Dendritic cell treated with granulocyte-macrophage colony-stimulating factor and Interleukin-4, amounts not matched to agents 40 ng/mL and 50 ng/mL, for 4 days (primary cell): ENCODE measurements around the gene PSAPL1.

ENCODE experiments used
- H3K27ac Mint-ChIP-seq: one replicate; pipeline ENCODE4 v1.8.0; 2022; ENCODE audit warnings: mild to moderate bottlenecking, mixed read lengths
- H3K27me3 Mint-ChIP-seq: one replicate; pipeline ENCODE4 v1.8.0; 2022; ENCODE audit warnings: mild to moderate bottlenecking, mixed read lengths
- H3K36me3 Mint-ChIP-seq: one replicate; pipeline ENCODE4 v1.8.0; 2022; ENCODE audit warnings: low read depth, mixed read lengths
- H3K4me1 Mint-ChIP-seq: one replicate; pipeline ENCODE4 v1.8.0; 2022; ENCODE audit warnings: low read depth, mixed read lengths
- H3K4me3 Mint-ChIP-seq: one replicate; pipeline ENCODE4 v1.8.0; 2022; ENCODE audit warnings: mild to moderate bottlenecking, moderate library complexity, mixed read lengths
- H3K9me3 Mint-ChIP-seq: one replicate; pipeline ENCODE4 v1.8.0; 2022; ENCODE audit warnings: mixed read lengths
- intact Hi-C: fragments of 100-400 bp; cut with micrococcal nuclease; formaldehyde crosslinking; loops from one replicate; pipeline ENCODE4 v1.15.0; 2022

Gene PSAPL1

DNA sequence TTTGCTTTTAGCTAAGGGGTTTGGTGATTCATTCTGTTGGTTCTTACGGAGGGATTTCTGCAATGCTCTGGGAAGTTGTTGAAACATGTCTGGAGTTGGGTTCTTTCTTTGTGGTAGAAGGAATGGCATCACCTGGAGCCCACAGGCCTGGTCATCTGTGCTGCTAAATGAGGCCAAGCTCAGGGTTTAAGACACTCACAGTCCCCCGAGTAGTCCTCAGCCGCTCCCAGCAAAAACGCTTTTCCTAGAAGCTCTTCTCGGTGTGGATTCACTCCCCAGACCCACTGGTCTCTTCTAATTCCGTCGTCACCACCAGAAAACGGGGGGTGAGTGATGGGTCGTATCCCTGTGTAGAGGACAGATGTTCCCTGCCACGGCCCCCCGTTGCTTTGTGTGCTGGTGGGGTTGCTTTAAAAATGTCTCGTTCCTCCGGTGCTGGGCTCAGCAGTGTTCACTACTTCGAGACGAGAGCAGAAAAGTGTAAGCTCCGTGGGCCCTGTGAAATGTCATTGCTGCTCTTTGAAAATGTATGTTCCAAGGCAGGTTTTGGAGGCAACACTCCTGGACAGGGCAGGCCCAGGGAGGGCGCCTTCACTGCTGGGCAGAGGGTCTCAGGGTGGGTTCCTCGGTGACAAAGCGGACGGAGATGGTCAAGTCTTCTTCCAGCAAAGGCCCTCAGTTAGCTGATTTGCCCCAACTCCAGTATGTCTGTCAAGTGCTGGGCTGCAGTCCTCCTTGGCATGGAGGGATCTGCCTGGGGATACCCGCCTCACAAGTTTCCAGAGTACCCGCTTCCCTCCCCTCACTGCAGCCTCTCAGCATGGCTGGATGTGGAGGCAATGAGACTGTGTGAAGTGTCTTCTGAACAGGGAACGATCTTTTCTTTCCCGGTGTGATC lies 37.3 kb downstream of the PSAPL1 start:
- no peak overlapping the region for H3K27ac Mint-ChIP-seq
- no peaks in the 10 kb centered on the region for H3K36me3 Mint-ChIP-seq
- H3K27me3 Mint-ChIP-seq, result peaks cover 17% of the 10 kb centered on the region
- H3K9me3 Mint-ChIP-seq, result no peaks in the 10 kb centered on the region
- H3K4me3 Mint-ChIP-seq, result no peak overlapping the region
- H3K4me1 Mint-ChIP-seq, result no peaks in the 10 kb centered on the region
- intact Hi-C loops, result no loop called here

DNA sequence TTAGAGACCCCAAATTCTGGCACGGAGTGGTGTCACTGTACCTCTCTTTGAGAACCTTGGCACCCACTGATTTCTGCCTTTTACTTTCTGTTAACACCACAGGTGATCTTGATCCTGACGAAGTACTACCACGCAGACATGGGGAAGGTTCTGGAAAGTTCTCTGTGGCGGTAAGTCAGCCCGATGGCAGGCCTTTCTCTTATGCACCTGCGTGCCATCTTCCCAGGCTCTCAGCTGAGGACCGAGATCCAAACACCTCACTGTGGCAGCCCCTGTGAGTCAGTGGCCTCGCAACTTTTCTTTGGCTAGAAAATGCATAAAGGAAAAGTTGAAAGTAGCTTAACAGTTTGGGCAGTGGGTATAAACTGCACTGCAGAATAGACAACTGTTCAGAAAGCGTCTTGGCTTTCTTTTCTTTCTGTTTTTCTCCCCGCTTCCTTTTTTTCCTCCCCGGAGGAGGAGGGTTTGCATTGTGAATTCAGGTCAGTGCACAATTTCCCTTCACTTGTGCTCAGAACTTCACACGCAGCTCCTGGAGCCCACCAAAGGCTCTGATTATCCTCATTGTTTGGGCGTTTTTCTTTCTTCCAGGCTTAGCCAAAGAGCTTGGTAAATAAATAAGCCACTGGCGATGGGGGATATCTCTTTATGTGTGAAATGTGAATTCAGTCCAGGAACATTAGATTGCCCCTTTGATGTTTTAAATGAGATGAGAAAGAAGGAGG lies 38.4 kb downstream of the PSAPL1 start:
- H3K36me3 Mint-ChIP-seq, result no peaks in the 10 kb centered on the region
- no peak overlapping the region for H3K4me3 Mint-ChIP-seq
- H3K9me3 Mint-ChIP-seq, result no peaks in the 10 kb centered on the region
- H3K4me1 Mint-ChIP-seq, result no peaks in the 10 kb centered on the region
- no peak overlapping the region for H3K27ac Mint-ChIP-seq
- intact Hi-C loops, result no loop called here
- H3K27me3 Mint-ChIP-seq, result peaks cover 17% of the 10 kb centered on the region

DNA sequence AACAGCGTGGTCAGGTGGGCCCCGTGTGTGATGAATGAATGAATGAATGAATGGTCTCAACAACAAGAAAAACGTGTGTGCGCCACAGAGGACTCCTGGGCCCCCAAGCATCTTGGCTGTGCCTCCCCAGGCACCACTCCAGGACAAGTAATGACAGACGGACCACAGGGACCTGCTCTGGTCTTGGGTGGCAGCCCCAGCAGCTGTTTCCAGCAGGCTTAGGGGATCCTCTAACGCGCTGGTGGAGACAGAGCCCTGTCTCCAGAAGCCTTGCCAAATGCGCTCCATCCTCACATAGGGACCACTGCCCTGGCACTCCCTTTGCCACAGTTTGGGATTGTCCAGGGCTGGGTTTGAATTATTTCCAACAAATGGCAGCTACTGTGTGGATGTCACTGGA lies 39.1 kb downstream of the PSAPL1 start:
- intact Hi-C loops, result no loop called here
- Mint-ChIP-seq H3K4me1 (no peaks in the 10 kb centered on the region), H3K9me3 (no peaks in the 10 kb centered on the region), H3K4me3 (no peak overlapping the region), H3K36me3 (no peaks in the 10 kb centered on the region), H3K27ac (no peak overlapping the region), H3K27me3 (peaks cover 17% of the 10 kb centered on the region)

DNA sequence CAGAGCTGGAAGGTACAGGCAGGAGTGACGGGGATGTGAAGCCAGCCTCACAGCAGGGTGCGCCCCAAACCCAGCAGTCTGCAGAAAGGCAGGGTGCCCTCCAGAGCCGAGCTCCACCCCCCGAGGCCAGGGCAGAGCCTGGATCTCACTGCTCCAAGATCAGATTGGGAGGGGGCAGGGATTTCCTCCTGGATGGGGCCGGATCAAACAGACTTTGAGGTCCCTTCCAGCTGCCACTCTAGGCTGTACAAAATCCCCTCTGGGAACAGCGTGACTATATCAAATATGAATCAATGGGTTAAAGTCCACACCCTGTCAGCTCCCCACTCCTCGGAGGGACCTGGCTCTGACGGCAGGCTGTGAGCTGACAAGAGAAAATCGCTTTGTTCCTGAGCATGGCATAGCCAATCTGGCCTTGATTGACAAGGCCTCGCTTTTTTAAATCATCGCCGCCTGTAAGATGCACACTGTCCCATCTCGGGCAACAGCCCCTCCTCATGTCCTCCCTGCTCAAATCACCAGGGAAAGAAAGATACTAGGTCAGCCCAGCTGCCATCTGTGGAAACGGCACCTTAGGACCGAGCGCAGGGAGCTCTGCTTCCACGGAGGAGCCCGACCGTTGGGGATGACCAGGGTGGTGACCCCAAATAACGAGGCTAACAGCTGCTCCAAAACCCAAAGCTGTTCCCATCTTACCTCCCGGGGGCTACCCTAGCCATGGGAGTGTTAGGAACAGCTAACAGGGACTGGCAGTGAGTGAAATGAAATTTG lies 39.9 kb downstream of the PSAPL1 start:
- Mint-ChIP-seq H3K27ac (no peak overlapping the region), H3K4me1 (no peaks in the 10 kb centered on the region), H3K27me3 (peaks cover 17% of the 10 kb centered on the region), H3K9me3 (no peaks in the 10 kb centered on the region), H3K4me3 (no peak overlapping the region), H3K36me3 (no peaks in the 10 kb centered on the region)
- intact Hi-C loops, result no loop called here

DNA sequence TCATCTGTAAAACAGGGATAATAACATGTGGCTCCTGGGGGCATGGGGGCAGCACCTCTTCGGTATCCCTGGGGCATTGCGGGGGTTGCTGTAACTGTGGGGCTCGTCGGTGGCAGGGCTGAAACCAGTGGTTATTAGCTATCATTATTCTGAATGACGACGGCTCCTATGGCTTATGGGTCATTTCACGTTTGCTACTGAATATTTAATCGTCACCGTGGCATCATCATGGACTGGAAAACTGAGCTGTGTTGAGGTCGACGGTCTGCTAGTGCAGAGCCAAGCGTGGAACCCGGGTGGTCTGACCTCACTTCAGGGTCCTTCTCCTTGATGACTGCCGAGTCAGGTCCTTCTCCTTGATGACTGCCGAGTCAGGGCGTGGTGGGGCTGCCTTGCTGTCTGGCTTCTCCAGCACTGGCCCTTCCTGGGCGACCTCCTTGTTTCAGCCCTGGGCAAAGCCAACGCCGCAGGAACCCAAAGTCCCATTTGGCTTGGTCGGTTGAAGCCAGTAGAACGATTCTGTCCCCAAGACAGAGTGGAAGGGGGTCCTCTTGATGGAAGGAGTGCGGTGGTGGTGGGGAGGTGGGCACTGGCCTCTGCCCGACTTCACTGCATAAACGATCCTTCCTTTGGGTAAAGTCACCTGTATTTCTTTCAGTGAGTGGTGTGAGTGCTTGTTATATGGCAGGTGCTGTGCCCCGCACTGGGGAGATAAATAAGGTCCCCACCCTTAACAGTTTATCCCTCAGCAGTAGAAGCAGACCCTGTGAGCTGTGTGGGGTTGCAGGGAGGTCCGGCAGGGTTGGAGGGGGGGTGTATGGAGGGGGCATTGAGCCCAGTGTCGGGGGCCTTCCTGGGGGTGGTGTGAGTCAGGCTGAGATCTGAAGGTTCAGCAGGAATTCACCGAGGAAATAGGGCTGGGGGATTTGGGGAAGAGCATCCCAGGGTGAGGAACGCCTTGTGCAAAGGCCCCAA lies 40.8 kb downstream of the PSAPL1 start:
- Mint-ChIP-seq H3K4me3 (no peak overlapping the region), H3K4me1 (no peaks in the 10 kb centered on the region), H3K9me3 (no peaks in the 10 kb centered on the region), H3K27me3 (peaks cover 15% of the 10 kb centered on the region), H3K27ac (no peak overlapping the region), H3K36me3 (no peaks in the 10 kb centered on the region)
- intact Hi-C loops, result no loop called here

DNA sequence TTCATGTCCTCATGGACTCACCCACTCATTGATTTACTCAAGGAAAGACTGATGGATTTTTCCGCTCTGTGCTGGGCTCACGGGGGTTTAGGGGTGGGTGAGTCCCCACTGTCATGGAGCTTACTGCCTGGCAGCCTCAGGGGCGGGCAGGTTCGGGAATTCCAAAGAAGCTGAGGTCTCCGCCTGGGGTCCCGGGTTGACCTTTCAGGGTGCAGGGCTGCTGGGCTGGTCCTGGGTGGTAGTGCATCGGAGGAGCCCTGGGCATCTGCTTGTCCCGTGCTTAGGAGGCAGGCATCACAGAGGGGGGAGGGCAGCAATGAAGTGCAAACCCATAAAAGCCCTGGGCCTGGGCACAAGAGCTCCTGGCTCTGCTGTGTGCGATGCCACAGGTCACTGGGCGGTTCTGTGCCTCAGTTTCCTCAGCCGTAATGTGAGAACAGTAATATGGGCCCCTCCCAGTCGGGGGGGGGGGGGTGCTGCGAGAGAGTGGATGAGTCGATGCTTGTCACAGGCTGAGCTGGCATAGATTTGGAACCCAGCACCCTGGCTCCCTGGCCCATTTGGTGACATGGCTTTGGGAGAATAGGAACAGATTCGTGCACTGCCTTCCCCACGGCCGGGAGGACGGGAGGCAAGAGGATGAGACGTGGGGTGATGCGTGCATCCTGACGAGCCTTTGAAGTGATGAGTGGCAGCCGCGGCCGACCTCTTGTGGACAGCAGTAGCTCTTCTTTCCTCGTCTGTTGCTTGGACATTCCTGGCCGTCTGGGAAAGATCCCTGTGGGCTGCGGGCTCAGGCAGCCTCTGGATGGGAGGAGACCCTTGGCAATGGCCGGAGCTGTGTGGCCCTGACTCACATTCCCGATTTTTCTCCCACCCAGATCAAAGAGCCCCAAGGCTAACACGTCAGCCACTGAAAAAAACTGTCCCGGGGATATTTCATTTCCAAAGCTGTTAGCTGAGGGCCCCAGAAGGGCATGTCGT lies 42.0 kb downstream of the PSAPL1 start:
- no peaks in the 10 kb centered on the region for H3K4me1 Mint-ChIP-seq
- peaks cover 9% of the 10 kb centered on the region for H3K27me3 Mint-ChIP-seq
- no peak overlapping the region for H3K27ac Mint-ChIP-seq
- intact Hi-C loops, result no loop called here
- no peak overlapping the region for H3K4me3 Mint-ChIP-seq
- H3K9me3 Mint-ChIP-seq, result no peaks in the 10 kb centered on the region
- no peaks in the 10 kb centered on the region for H3K36me3 Mint-ChIP-seq

DNA sequence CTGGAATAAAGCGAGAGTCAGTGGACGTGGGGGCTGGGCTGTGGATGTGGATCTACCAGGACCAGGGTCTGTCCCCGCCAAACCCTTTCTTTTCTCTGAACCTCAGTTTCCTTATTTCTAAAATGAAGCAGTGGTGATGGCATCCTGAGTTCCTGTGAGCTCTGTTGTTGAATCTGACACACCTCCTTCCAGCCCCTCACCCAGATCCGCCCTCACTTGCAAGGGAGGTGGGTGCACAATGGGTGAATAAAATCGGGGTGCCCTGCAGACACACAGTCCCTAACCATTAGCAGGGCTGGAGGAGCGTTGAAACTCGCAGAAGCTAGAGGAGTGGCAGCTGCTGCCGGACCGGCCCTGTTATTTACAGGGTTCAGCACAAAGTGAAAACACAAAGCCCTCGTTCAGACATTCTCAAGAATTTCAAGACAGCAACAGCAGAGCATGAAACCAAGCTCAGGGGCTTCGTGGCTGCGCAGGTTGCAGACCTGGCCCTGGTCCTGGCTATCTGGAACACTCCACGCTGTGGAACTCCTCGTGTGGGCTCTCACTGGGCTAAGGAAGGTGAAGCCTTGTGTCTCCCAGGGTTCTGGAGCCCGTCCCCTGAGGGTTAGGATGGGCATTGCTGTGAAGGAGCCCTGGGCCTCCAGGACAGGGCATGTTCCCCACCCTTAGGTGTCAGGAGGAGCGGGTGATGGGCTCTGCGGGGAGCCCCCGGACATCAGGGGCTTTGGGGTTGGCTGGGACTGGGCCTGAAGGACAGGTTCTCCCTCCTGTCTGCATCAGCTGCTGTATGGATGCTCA lies 42.9 kb downstream of the PSAPL1 start:
- H3K4me1 Mint-ChIP-seq, result no peaks in the 10 kb centered on the region
- no peaks in the 10 kb centered on the region for H3K9me3 Mint-ChIP-seq
- H3K27ac Mint-ChIP-seq, result no peak overlapping the region

DNA sequence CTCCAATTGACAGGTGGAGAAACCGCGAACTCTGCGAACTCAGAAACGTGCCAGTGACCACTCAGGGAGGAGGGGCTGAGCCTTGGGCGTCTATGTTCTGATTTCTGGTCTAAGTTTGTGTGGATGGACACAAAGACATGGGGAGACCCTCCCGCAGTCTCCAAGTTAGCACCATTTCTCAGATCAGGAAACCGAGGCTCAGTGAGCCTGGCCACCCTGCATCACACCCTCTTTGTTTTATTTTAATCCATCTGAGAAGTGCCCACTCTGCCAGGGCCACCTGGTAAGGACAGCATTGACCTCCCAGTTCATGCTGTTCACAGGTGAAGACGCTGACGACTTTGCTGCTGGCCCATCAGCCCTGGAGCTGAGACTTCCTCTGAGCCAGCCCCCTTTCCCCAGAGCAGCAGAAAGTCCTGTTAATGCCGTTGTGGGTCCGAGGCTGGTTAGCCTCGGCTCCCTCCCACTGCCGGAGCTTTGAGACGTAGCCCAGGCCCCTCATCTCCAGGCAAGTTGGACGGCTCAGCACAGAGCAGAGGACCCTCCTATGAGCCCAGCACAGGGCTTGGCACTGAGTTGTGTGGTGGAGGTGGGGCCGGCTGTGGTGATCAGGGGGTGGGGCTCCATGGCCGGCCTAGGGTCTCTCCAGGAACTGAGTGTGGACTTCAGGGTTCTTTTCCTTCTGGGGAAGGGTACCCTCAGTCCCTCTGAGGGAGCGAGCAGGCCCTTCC lies 43.7 kb downstream of the PSAPL1 start:
- Mint-ChIP-seq H3K4me3 (no peak overlapping the region), H3K36me3 (no peaks in the 10 kb centered on the region), H3K27ac (no peak overlapping the region)

More for the DNA sequence above, 42.9 kb downstream of the PSAPL1 start:
- Mint-ChIP-seq H3K4me3 (no peak overlapping the region), H3K27me3 (peaks cover 4% of the 10 kb centered on the region), H3K36me3 (no peaks in the 10 kb centered on the region)
- intact Hi-C loops, result no loop called here

DNA sequence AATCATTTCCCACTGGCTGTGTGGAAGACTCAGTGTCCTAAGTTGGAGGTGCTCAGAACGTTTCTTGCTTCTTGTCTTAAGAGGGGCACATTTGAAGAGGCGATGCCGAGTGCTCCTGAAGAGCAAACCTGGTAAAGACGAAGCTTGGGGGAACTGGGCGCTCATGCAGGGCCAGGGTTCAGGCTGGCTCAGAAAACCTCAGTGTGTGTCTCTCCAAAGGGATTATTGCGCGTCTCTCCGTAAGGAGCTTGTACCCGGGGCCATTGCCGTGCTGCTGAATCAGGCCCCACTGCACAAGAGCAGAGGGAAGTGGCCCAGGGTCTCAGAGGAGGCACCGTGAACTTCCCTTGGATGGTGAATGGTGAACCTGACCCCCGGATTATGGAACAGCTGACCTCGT lies 44.4 kb downstream of the PSAPL1 start:
- Mint-ChIP-seq H3K4me3 (no peak overlapping the region), H3K27ac (no peak overlapping the region), H3K9me3 (peaks cover 8% of the 10 kb centered on the region), H3K4me1 (no peaks in the 10 kb centered on the region), H3K27me3 (peaks cover 4% of the 10 kb centered on the region), H3K36me3 (no peaks in the 10 kb centered on the region)
- intact Hi-C loops, result no loop called here

More for the DNA sequence above, 43.7 kb downstream of the PSAPL1 start:
- no peaks in the 10 kb centered on the region for H3K4me1 Mint-ChIP-seq
- intact Hi-C loops, result no loop called here
- H3K27me3 Mint-ChIP-seq, result peaks cover 4% of the 10 kb centered on the region
- peaks cover 4% of the 10 kb centered on the region for H3K9me3 Mint-ChIP-seq

DNA sequence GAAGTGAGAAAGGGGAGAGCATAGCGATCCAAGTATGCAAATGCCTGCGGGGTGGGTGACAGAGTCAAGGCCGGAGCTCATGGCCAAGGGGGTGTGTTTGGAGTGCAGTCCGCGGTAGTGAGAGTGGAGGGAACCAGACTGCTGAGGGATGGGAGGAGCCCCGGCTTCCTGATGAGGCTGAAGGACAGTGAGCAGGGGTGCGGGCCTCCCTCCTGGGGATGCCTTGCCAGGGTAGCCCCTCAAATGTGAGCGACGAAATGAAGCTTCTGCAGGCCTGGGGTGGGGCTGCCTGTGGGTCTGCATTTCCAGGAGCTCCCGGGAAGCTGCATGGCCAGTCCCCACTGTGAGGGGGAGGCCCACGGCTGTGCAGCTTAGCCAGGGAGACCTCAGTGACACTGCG lies 45.0 kb downstream of the PSAPL1 start:
- Mint-ChIP-seq H3K9me3 (peaks cover 8% of the 10 kb centered on the region), H3K36me3 (no peaks in the 10 kb centered on the region), H3K4me1 (no peaks in the 10 kb centered on the region), H3K27me3 (peaks cover 4% of the 10 kb centered on the region), H3K27ac (no peak overlapping the region), H3K4me3 (no peak overlapping the region)
- intact Hi-C loops, result no loop called here

DNA sequence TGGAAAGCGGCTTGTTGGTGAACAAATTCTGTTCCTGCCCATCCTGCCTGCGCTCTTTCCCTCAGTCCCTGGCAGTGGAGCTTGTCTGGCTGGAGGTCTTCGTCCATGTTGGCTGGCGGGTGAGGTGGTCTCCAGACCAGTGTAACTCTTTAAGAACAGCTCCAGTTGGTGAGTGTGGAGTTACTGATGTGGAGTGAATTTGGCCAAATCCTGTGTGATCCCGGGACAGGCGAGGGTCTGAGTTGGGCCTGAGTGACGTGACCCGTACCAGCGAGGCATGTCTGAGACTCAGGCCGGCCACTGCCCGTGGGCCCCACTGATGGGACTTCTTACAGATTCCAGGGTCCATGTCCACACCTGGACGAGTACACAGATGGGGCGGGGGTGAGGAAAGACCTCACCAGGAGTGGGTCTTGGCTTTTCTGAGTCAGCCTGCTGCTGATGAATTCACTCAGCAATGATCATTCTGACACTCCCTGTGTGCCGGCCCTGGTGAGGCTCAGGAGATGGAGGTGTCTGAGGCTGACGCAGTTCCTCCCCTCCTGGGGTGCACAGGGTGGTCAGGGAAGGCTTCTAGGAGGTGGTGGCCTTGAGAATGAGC lies 45.5 kb downstream of the PSAPL1 start:
- intact Hi-C loops, result no loop called here
- Mint-ChIP-seq H3K27me3 (peaks cover 4% of the 10 kb centered on the region), H3K36me3 (no peaks in the 10 kb centered on the region), H3K9me3 (peaks cover 8% of the 10 kb centered on the region), H3K4me1 (no peaks in the 10 kb centered on the region), H3K27ac (no peak overlapping the region), H3K4me3 (no peak overlapping the region)
